Thoracic aorta (tissue), 2 donors: ENCODE data around the gene PCDH9. TPM values are rescaled to one million over a fixed set of nuclear protein-coding genes. Genes with fewer than 3 reads are reported as not detected.

Experiments used
- ATAC-seq: fragments of 150-250 bp; one replicate; pipeline ENCODE4 v1.8.0; 2017; ENCODE audit warnings: low read depth; ENCODE audit not compliant: insufficient number of reproducible peaks, low FRiP score
- DNase-seq: peaks from one replicate; pipeline ENCODE4 v3.0.0-alpha.2; 2020; ENCODE audit warnings: low spot score
- H3K27ac ChIP-seq, 2 donors: fragments of 200-600 bp; sonication (generic); 1 replicate in 1 of 2; 2 replicates in 1 of 2; pipeline ENCODE4 v1.5.1; 2016; ENCODE audit warnings: mild to moderate bottlenecking in 2 of 2, moderate library complexity in 2 of 2
- H3K27me3 ChIP-seq: fragments of 200-600 bp; sonication (generic); replicated peaks from 2 replicates; pipeline ENCODE4 v1.6.0; 2016; ENCODE audit warnings: mild to moderate bottlenecking; ENCODE audit not compliant: insufficient read depth
- H3K36me3 ChIP-seq: fragments of 200-600 bp; sonication (generic); one replicate; pipeline ENCODE4 v1.5.1; 2016
- H3K4me1 ChIP-seq, 2 donors: fragments of 200-600 bp; sonication (generic); 1 replicate in 1 of 2; 2 replicates in 1 of 2; pipeline versions ENCODE4 v1.5.1 to v1.6.0; 2016; ENCODE audit warnings: low read depth in 2 of 2, mild to moderate bottlenecking in 1 of 2; ENCODE audit not compliant: control insufficient read depth in 1 of 2
- H3K4me3 ChIP-seq: fragments of 200-600 bp; sonication (generic); 2 replicates; pipeline ENCODE4 v1.5.1; 2016; ENCODE audit warnings: mild to moderate bottlenecking
- H3K9me3 ChIP-seq: fragments of 200-600 bp; sonication (generic); 2 replicates; pipeline ENCODE4 v1.5.1; 2016
- CTCF ChIP-seq: fragments of 200-600 bp; sonication (generic); IDR thresholded peaks from one replicate; pipeline ENCODE4 v1.5.1; 2019; ENCODE audit warnings: antibody characterized with exemption
- total RNA-seq, 2 donors: library from RNA; depleted of rRNA; stranded (reverse); fragments of >200 nt; gene quantifications; one replicate each; pipeline versions ENCODE4 v1.1.0 to v1.2.3, GENCODE V29; 2016

PCDH9 gene
- total RNA-seq, 2 donors from 2014 or later: 12.3 to 15.3 TPM

GRCh38 chr13:66492479-66492878, 737.7 kb downstream of the PCDH9 start:
- no peak overlapping the region for H3K27ac ChIP-seq
- no peaks in the 10 kb centered on the region for H3K36me3 ChIP-seq
- no peak overlapping the region for H3K4me3 ChIP-seq
- no peaks in the 10 kb centered on the region for H3K27me3 ChIP-seq
- H3K9me3 ChIP-seq: no peaks in the 10 kb centered on the region
- DNase-seq (no peak), ATAC-seq (no peak)
- TF ChIP-seq CTCF: no peak
- no peaks in the 10 kb centered on the region for H3K4me1 ChIP-seq

GRCh38 chr13:66491251-66491650, 738.9 kb downstream of the PCDH9 start:
- DNase-seq (no peak), ATAC-seq (no peak)
- Histone ChIP-seq H3K36me3 (no peaks in the 10 kb centered on the region), H3K4me1 (no peaks in the 10 kb centered on the region), H3K9me3 (no peaks in the 10 kb centered on the region), H3K4me3 (no peak overlapping the region), H3K27ac (no peak overlapping the region), H3K27me3 (no peaks in the 10 kb centered on the region)
- TF ChIP-seq CTCF: no peak

- no peak for TF ChIP-seq CTCF
- DNase-seq: no peak
- H3K27me3 ChIP-seq: no peaks in the 10 kb centered on the region
- H3K4me1 ChIP-seq: no peaks in the 10 kb centered on the region
- no peak for ATAC-seq
- H3K36me3 ChIP-seq: no peaks in the 10 kb centered on the region
- H3K4me3 ChIP-seq: no peak overlapping the region
- no peaks in the 10 kb centered on the region for H3K9me3 ChIP-seq
- H3K27ac ChIP-seq: no peak overlapping the region
Measured at GRCh38 chr13:66489586-66489985, 740.5 kb downstream of the PCDH9 start.

- DNase-seq (no peak), ATAC-seq (no peak)
- Histone ChIP-seq H3K27ac (no peak overlapping the region), H3K9me3 (no peaks in the 10 kb centered on the region), H3K27me3 (no peaks in the 10 kb centered on the region), H3K4me3 (no peak overlapping the region), H3K4me1 (no peaks in the 10 kb centered on the region), H3K36me3 (no peaks in the 10 kb centered on the region)
- no peak for TF ChIP-seq CTCF
Measured at GRCh38 chr13:66489172-66489571, 741.0 kb downstream of the PCDH9 start.

- ATAC-seq: no peak
- Histone ChIP-seq H3K36me3 (no peaks in the 10 kb centered on the region), H3K27ac (no peak overlapping the region)
Measured at GRCh38 chr13:66483712-66484111, 746.4 kb downstream of the PCDH9 start.

More at GRCh38 chr13:66483712-66484111, 746.4 kb downstream of the PCDH9 start:
- no peak overlapping the region for H3K4me3 ChIP-seq
- H3K4me1 ChIP-seq: peaks cover 0 to 3% of the 10 kb centered on the region in 2 donors
- no peaks in the 10 kb centered on the region for H3K27me3 ChIP-seq
- no peak for TF ChIP-seq CTCF
- no peak for DNase-seq
- no peaks in the 10 kb centered on the region for H3K9me3 ChIP-seq
